Endometrium (tissue), 2 donors: Measurements from ENCODE around the gene HECTD4.
"Not testable (repeated sequence)": the region's sequence is repeated elsewhere in the genome, so short reads cannot be mapped to it uniquely, and the experiment has no call there.

Experiments
- FAIRE-seq: peaks from 2 replicates; lab custom pipeline; 2012; peaks lifted over from hg19 to GRCh38; lab: Jason Lieb, UNC
- donor health status: control.
- donor health status: control.

The HECTD4 gene

GRCh38 chr12:112407683-112408082 lies 25.5 kb upstream of the HECTD4 start:
- not testable (repeated sequence) for FAIRE-seq

- FAIRE-seq = no peak
These were observed 24.6 kb upstream of the HECTD4 start for GRCh38 chr12:112406519-112407488.

- FAIRE-seq = no peak
These were observed 19.8 kb upstream of the HECTD4 start for GRCh38 chr12:112401903-112402498.

GRCh38 chr12:112401054-112401453 lies 18.8 kb upstream of the HECTD4 start:
- FAIRE-seq = no peak

- FAIRE-seq = no peak
These were observed 11.1 kb upstream of the HECTD4 start for GRCh38 chr12:112393328-112393727.

- FAIRE-seq = not testable (repeated sequence)
These were observed 7.9 kb upstream of the HECTD4 start for GRCh38 chr12:112389922-112390654.

GRCh38 chr12:112389228-112389627 lies 7.0 kb upstream of the HECTD4 start:
- no peak for FAIRE-seq

GRCh38 chr12:112386726-112387125 lies 4.5 kb upstream of the HECTD4 start:
- FAIRE-seq = no peak

- no peak for FAIRE-seq
These were observed 635 bp upstream of the HECTD4 start for GRCh38 chr12:112382866-112383265.

- no peak for FAIRE-seq
These were observed 787 bp downstream of the HECTD4 start for GRCh38 chr12:112381406-112381882.

GRCh38 chr12:112380663-112381405 lies 1.4 kb downstream of the HECTD4 start:
- no peak for FAIRE-seq

GRCh38 chr12:112375105-112375504 lies 7.1 kb downstream of the HECTD4 start:
- no peak for FAIRE-seq

GRCh38 chr12:112374166-112374740 lies 8.0 kb downstream of the HECTD4 start:
- no peak for FAIRE-seq

- no peak for FAIRE-seq
These were observed 11.2 kb downstream of the HECTD4 start for GRCh38 chr12:112370868-112371510.

GRCh38 chr12:112370199-112370598 lies 12.0 kb downstream of the HECTD4 start:
- FAIRE-seq = no peak

GRCh38 chr12:112368856-112369255 lies 13.4 kb downstream of the HECTD4 start:
- no peak for FAIRE-seq

- no peak for FAIRE-seq
These were observed 14.3 kb downstream of the HECTD4 start for GRCh38 chr12:112367965-112368364.

GRCh38 chr12:112362310-112362709 lies 19.9 kb downstream of the HECTD4 start:
- FAIRE-seq = no peak

- no peak for FAIRE-seq
These were observed 21.0 kb downstream of the HECTD4 start for GRCh38 chr12:112361271-112361670.

- FAIRE-seq = no peak
These were observed 22.9 kb downstream of the HECTD4 start for GRCh38 chr12:112359290-112359689.

GRCh38 chr12:112357214-112357613 lies 25.0 kb downstream of the HECTD4 start:
- no peak for FAIRE-seq
